H1 (cell line): ENCODE results near the gene SPPL2B. TPM values are rescaled to one million over a fixed set of nuclear protein-coding genes. Genes with fewer than 3 reads are reported as not detected.

Experiments
- CTCF ChIA-PET: fragments of 300-600 bp; sonication (Branson Sonifier 250); formaldehyde crosslinking; loops from one replicate; lab custom pipeline; 2021; ENCODE audit not compliant: partially characterized antibody; lab: Charles Lee
- POLR2A ChIA-PET: fragments of 300-600 bp; sonication (Branson Sonifier 250); formaldehyde crosslinking; loops from one replicate; lab custom pipeline; 2021; ENCODE audit warnings: inconsistent platforms; ENCODE audit not compliant: partially characterized antibody; lab: Charles Lee
- DNase-seq, 2 experiments: peaks; one replicate each; pipeline versions ENCODE4 v3.0.0 to v3.0.0-alpha.2; 2010 to 2022; ENCODE audit warnings: low spot score in 2 of 2, low read depth in 1 of 2, mixed read lengths in 1 of 2
- FAIRE-seq: peaks from 2 replicates; lab custom pipeline; 2011; peaks lifted over from hg19 to GRCh38; lab: Jason Lieb, UNC
- H2AFZ ChIP-seq: 2 replicates; pipeline ENCODE4 v1.8.1; 2012; ENCODE audit warnings: low read length, inconsistent platforms
- H2AK5ac ChIP-seq: 2 replicates; pipeline ENCODE4 v1.6.1; 2013; ENCODE audit warnings: low read depth, low read length
- H2BK120ac ChIP-seq: replicated peaks from 2 replicates; pipeline ENCODE3; 2013; ENCODE audit warnings: low read depth, low read length, inconsistent platforms
- H2BK12ac ChIP-seq: 2 replicates; pipeline ENCODE4 v1.6.1; 2013; ENCODE audit warnings: low read depth, low read length
- H2BK15ac ChIP-seq: 2 replicates; pipeline ENCODE4 v1.6.1; 2013; ENCODE audit warnings: low read length
- H2BK20ac ChIP-seq: 2 replicates; pipeline ENCODE4 v1.6.1; 2013; ENCODE audit warnings: low read length
- H2BK5ac ChIP-seq: 2 replicates; pipeline ENCODE4 v1.6.1; 2013; ENCODE audit warnings: low read depth, low read length
- H3K14ac ChIP-seq: 2 replicates; pipeline ENCODE4 v1.6.1; 2013; ENCODE audit warnings: inconsistent platforms; ENCODE audit not compliant: insufficient read length
- H3K18ac ChIP-seq: 2 replicates; pipeline ENCODE4 v1.6.1; 2013; ENCODE audit warnings: low read length; ENCODE audit errors: extremely low read depth
- H3K23ac ChIP-seq: 2 replicates; pipeline ENCODE4 v1.6.1; 2013; ENCODE audit warnings: inconsistent platforms; ENCODE audit not compliant: insufficient read length
- H3K23me2 ChIP-seq: 2 replicates; pipeline ENCODE4 v1.6.1; 2013; ENCODE audit warnings: low read depth, low read length
- H3K27ac ChIP-seq: 2 replicates; pipeline ENCODE4 v1.6.1; 2011; ENCODE audit warnings: low read depth, low read length, inconsistent platforms
- H3K27me3 ChIP-seq, 4 experiments: replicated peaks in 1 of 4; 1 replicate in 1 of 4; 2 replicates in 3 of 4; pipeline versions ENCODE4 v1.6.1 to v1.8.1; 2011 to 2013; ENCODE audit warnings: low read length in 3 of 4, mild to moderate bottlenecking in 3 of 4, inconsistent platforms in 2 of 4, mixed read lengths in 2 of 4, moderate library complexity in 1 of 4; ENCODE audit not compliant: control insufficient read depth in 3 of 4, insufficient read depth in 3 of 4; ENCODE audit errors: extremely low read depth in 1 of 4
- H3K36me3 ChIP-seq, 4 experiments: 2 replicates each; pipeline versions ENCODE4 v1.6.1 to v1.8.1; 2011 to 2013; ENCODE audit warnings: mild to moderate bottlenecking in 4 of 4, low read length in 3 of 4, moderate library complexity in 2 of 4, control low read depth in 1 of 4, inconsistent platforms in 1 of 4; ENCODE audit not compliant: insufficient read depth in 4 of 4, control insufficient read depth in 2 of 4
- H3K4ac ChIP-seq: replicated peaks from 2 replicates; pipeline ENCODE3; 2013; ENCODE audit warnings: low read length, low read depth, mixed read lengths, inconsistent platforms; ENCODE audit not compliant: insufficient read length
- H3K4me1 ChIP-seq, 4 experiments: replicated peaks in 1 of 4; 1 replicate in 1 of 4; 2 replicates in 3 of 4; pipeline versions ENCODE4 v1.6.1 to v1.8.1; 2011 to 2013; ENCODE audit warnings: low read length in 3 of 4, inconsistent platforms in 2 of 4, mixed read lengths in 1 of 4; ENCODE audit not compliant: insufficient read depth in 4 of 4, control insufficient read depth in 3 of 4
- H3K4me2 ChIP-seq, 2 experiments: 2 replicates each; pipeline versions ENCODE4 v1.6.1 to v1.8.1; 2011 to 2013; ENCODE audit warnings: low read depth in 2 of 2, low read length in 2 of 2, control low read depth in 1 of 2, inconsistent platforms in 1 of 2, mild to moderate bottlenecking in 1 of 2; ENCODE audit not compliant: insufficient read depth in 1 of 2
- H3K4me3 ChIP-seq, 4 experiments: fragments of 200-600, 300-600 bp in 1 of 4; sonication (generic), shearing (Covaris generic), sonication (Bioruptor Twin) in 1 of 4; 2 replicates each; pipeline versions ENCODE4 v1.5.1 to v1.8.1; 2011 to 2016; ENCODE audit warnings: low read length in 4 of 4, low read depth in 3 of 4, control low read depth in 2 of 4, inconsistent platforms in 2 of 4, mild to moderate bottlenecking in 2 of 4, mixed read lengths in 1 of 4, moderate library complexity in 1 of 4; ENCODE audit not compliant: insufficient read depth in 2 of 4; ENCODE audit errors: extremely low read depth in 1 of 4
- H3K56ac ChIP-seq: replicated peaks from 2 replicates; pipeline ENCODE3; 2013; ENCODE audit warnings: low read depth, mild to moderate bottlenecking, mixed read lengths, low read length, inconsistent platforms; ENCODE audit not compliant: insufficient read length
- H3K79me1 ChIP-seq: 2 replicates; pipeline ENCODE4 v1.6.1; 2013; ENCODE audit warnings: low read depth, low read length, control low read depth
- H3K79me2 ChIP-seq, 2 experiments: 2 replicates each; pipeline versions ENCODE4 v1.6.1 to v1.8.1; 2012 to 2013; ENCODE audit warnings: low read length in 2 of 2, mild to moderate bottlenecking in 2 of 2, inconsistent platforms in 1 of 2; ENCODE audit not compliant: insufficient read depth in 2 of 2, control insufficient read depth in 1 of 2
- H3K9ac ChIP-seq, 4 experiments: replicated peaks in 1 of 4; 1 replicate in 1 of 4; 2 replicates in 3 of 4; pipeline versions ENCODE4 v1.6.1 to v1.8.1; 2011 to 2013; ENCODE audit warnings: low read depth in 3 of 4, low read length in 3 of 4, control low read depth in 2 of 4, mild to moderate bottlenecking in 2 of 4, moderate library complexity in 2 of 4, inconsistent platforms in 1 of 4; ENCODE audit errors: extremely low read depth in 1 of 4
- H3K9me3 ChIP-seq, 2 experiments: 2 replicates each; pipeline versions ENCODE4 v1.6.1 to v1.8.1; 2012 to 2013; ENCODE audit warnings: mild to moderate bottlenecking in 2 of 2, moderate library complexity in 2 of 2, control low read depth in 1 of 2, inconsistent platforms in 1 of 2, low read depth in 1 of 2, low read length in 1 of 2, mixed read lengths in 1 of 2; ENCODE audit not compliant: insufficient read depth in 2 of 2
- H4K20me1 ChIP-seq, 2 experiments: replicated peaks in 1 of 2; 2 replicates each; pipeline versions ENCODE3 to v1.8.1; 2011 to 2013; ENCODE audit warnings: inconsistent platforms in 2 of 2, low read length in 2 of 2, mild to moderate bottlenecking in 1 of 2; ENCODE audit not compliant: insufficient read depth in 2 of 2, control insufficient read depth in 1 of 2
- H4K5ac ChIP-seq: 2 replicates; pipeline ENCODE4 v1.6.1; 2013; ENCODE audit warnings: low read length, low read depth, mixed read lengths, inconsistent platforms; ENCODE audit not compliant: insufficient read length
- H4K8ac ChIP-seq: 2 replicates; pipeline ENCODE4 v1.8.0; 2013; ENCODE audit warnings: mild to moderate bottlenecking, moderate library complexity, low read length, inconsistent platforms; ENCODE audit not compliant: insufficient read depth; ENCODE audit errors: extremely low read depth
- H4K91ac ChIP-seq: replicated peaks from 2 replicates; pipeline ENCODE3; 2013; ENCODE audit warnings: low read length, mixed read lengths, inconsistent platforms; ENCODE audit not compliant: insufficient read length
- KDM5A ChIP-seq: fragments of 200-600 bp; IDR thresholded peaks from 2 replicates; pipeline ENCODE4 v1.7.1; 2012; ENCODE audit warnings: mild to moderate bottlenecking, low read length, inconsistent platforms, mixed read lengths
- MAX ChIP-seq: IDR thresholded peaks from 2 replicates; pipeline ENCODE4 v1.6.1; 2012; ENCODE audit warnings: inconsistent platforms
- RAD21 ChIP-seq, 2 experiments: IDR thresholded peaks in 1 of 2; conservative IDR thresholded peaks in 1 of 2; 2 replicates each; pipeline ENCODE4 v1.6.1; 2011; ENCODE audit warnings: low read depth in 2 of 2, low read length in 2 of 2, improper control_type of control experiment in 1 of 2, inconsistent platforms in 1 of 2, mild to moderate bottlenecking in 1 of 2, moderate library complexity in 1 of 2
- SP2 ChIP-seq: IDR thresholded peaks from 2 replicates; pipeline ENCODE4 v1.6.1; 2012; ENCODE audit warnings: mild to moderate bottlenecking, low read length, inconsistent platforms
- TAF1 ChIP-seq: IDR thresholded peaks from 2 replicates; pipeline ENCODE4 v1.6.1; 2011; ENCODE audit warnings: mild to moderate bottlenecking, low read depth, low read length
- WGBS, 2 experiments: shearing (Covaris generic) in 1 of 2; methylation state at CpG; one replicate each; pipeline versions ENCODE4 v1.1.6 to v1.1.7; 2013 to 2015; ENCODE audit warnings: low lambda C conversion rate in 2 of 2, mixed read lengths in 2 of 2, inconsistent platforms in 1 of 2, low coverage in 1 of 2, missing lambda C conversion rate in 1 of 2; ENCODE audit not compliant: insufficient replicate concordance in 2 of 2, insufficient coverage in 1 of 2, insufficient read length in 1 of 2; ENCODE audit errors: extremely low coverage in 1 of 2, missing lambda C conversion rate in 1 of 2; 5-methylcytosine and 5-hydroxymethylcytosine counted together
- polyA plus RNA-seq, 7 experiments: library from polyadenylated mRNA; depleted of rRNA in 3 of 7; stranded (reverse) in 5 of 7; unstranded in 2 of 7; fragments of >200 nt in 5 of 7; fragments of 200-250 nt in 2 of 7; gene quantifications; 1 replicate in 5 of 7; 2 replicates in 1 of 7; 4 replicates in 1 of 7; pipeline versions ENCODE4 v1.2.1 to v1.2.3, GENCODE V29; 2011 to 2013; ENCODE audit warnings: missing spikeins in 2 of 7, mixed read lengths in 2 of 7
- total RNA-seq: library from RNA; stranded (reverse); fragmentation: NEBNext Ultra II Directional; extraction: Animal tissue kit (Norgen Biotek cat#: 25700); gene quantifications from 2 replicates; pipeline ENCODE4 v1.2.1, GENCODE V29; 2021
- TF ChIP-seq, protein P1 (sequence below): IDR thresholded peaks from 2 replicates; pipeline ENCODE4 v1.6.1; 2012; ENCODE audit warnings: inconsistent platforms
- TF ChIP-seq, protein P2 (sequence below), 3 experiments: IDR thresholded peaks; 1 replicate in 2 of 3; 2 replicates in 1 of 3; pipeline versions ENCODE4 v1.5.1 to v1.6.1; 2011; ENCODE audit warnings: low read length in 3 of 3, mild to moderate bottlenecking in 3 of 3, inconsistent platforms in 2 of 3, low read depth in 1 of 3, moderate library complexity in 1 of 3; ENCODE audit not compliant: insufficient read depth in 1 of 3; ENCODE audit errors: control extremely low read depth in 1 of 3

The SPPL2B gene
- total and polyA plus RNA-seq, 2 of the 8 experiments (the other 6 are each of a cell fraction or from before 2014, with no cell fraction given), result 34.8 to 55.7 TPM

GRCh38 chr19:2290441-2291184 lies 37.9 kb upstream of the SPPL2B start:
- Histone ChIP-seq H3K18ac (peak overlapping the region; percentile 48; the same call in 1 of the 2 replicates), H3K4me1 (peaks cover 0 to 24% (median 9%) of the 10 kb centered on the region in 4 experiments; a peak in 5 of 7 replicates), H2AFZ (no peak overlapping the region), H2BK5ac (no peak overlapping the region), H3K14ac (no peak overlapping the region), H3K23me2 (peaks cover 10% of the 10 kb centered on the region; the same call in 1 of the 2 replicates), H3K4ac (no peak overlapping the region), H2BK120ac (no peak overlapping the region), H4K20me1 (peaks cover 0 to 11% of the 10 kb centered on the region in 2 experiments), H3K4me2 (peak overlapping the region; percentile 58 to 97), H3K79me2 (no peaks in the 10 kb centered on the region), H3K27ac (no peak overlapping the region), H2BK15ac (peak overlapping the region; percentile 99; the same call in 1 of the 2 replicates), H3K23ac (no peak overlapping the region), H3K9ac (no peak overlapping the region), H3K4me3 (peak overlapping the region in 3 of 4 experiments; percentile 21 to 56 (median 36); a peak in 6 of 8 replicates), H3K56ac (no peak overlapping the region), H2AK5ac (no peak overlapping the region), H3K9me3 (no peaks in the 10 kb centered on the region), H3K36me3 (peaks cover 0 to 6% (median 0%) of the 10 kb centered on the region in 4 experiments; a peak in 1 of 8 replicates), H3K27me3 (peaks cover 40 to 67% (median 59%) of the 10 kb centered on the region in 4 experiments), H2BK12ac (peak overlapping the region; percentile 92; the same call in 1 of the 2 replicates), H3K79me1 (no peaks in the 10 kb centered on the region), H4K5ac (no peak overlapping the region), H4K8ac (peak overlapping the region; percentile 75; the same call in 1 of the 2 replicates), H4K91ac (no peak overlapping the region), H2BK20ac (no peak overlapping the region)
- DNase-seq, result peak in 1 of 2 experiments; percentile 79
- no peak for FAIRE-seq
- 5% methylated on average over 76 of the region's 82 CpGs; no CpG with 5 or more reads in 1 of the 2 experiments for WGBS, 2 experiments
- ChIA-PET POLR2A (interaction anchor here (0.5 to 2.1 kb wide), 14 partner anchors 7 to 212 kb away, joined by 3 to 17 read pairs (median 3); partner anchors contain the start of gene AMH), CTCF (interaction anchor here (0.6 to 2.3 kb wide), 9 partner anchors 13 to 443 kb away, joined by 3 to 20 read pairs (median 4); no protein-coding TSS in a partner anchor)
- TF ChIP-seq, protein P1, sequence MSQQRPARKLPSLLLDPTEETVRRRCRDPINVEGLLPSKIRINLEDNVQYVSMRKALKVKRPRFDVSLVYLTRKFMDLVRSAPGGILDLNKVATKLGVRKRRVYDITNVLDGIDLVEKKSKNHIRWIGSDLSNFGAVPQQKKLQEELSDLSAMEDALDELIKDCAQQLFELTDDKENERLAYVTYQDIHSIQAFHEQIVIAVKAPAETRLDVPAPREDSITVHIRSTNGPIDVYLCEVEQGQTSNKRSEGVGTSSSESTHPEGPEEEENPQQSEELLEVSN, result peak; percentile 54
- TF ChIP-seq TAF1, result no peak
- TF ChIP-seq, protein P2, sequence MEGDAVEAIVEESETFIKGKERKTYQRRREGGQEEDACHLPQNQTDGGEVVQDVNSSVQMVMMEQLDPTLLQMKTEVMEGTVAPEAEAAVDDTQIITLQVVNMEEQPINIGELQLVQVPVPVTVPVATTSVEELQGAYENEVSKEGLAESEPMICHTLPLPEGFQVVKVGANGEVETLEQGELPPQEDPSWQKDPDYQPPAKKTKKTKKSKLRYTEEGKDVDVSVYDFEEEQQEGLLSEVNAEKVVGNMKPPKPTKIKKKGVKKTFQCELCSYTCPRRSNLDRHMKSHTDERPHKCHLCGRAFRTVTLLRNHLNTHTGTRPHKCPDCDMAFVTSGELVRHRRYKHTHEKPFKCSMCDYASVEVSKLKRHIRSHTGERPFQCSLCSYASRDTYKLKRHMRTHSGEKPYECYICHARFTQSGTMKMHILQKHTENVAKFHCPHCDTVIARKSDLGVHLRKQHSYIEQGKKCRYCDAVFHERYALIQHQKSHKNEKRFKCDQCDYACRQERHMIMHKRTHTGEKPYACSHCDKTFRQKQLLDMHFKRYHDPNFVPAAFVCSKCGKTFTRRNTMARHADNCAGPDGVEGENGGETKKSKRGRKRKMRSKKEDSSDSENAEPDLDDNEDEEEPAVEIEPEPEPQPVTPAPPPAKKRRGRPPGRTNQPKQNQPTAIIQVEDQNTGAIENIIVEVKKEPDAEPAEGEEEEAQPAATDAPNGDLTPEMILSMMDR (IDR thresholded peaks at IDR 0.05; ENCODE audit: control extremely low read depth in 1 of 3, insufficient read depth in 1 of 3, low read depth in 1 of 3, low read length in 3 of 3), result no peak
- TF ChIP-seq KDM5A, result no peak
- no peak for TF ChIP-seq RAD21 (IDR thresholded peaks at IDR 0.05 in 1 of 2, conservative IDR thresholded peaks at IDR 0.05 in 1 of 2; ENCODE audit: low read depth in 2 of 2, low read length in 2 of 2)
- no peak for TF ChIP-seq SP2
- TF ChIP-seq MAX, result 0 out of 2 replicates have a peak, but pooled peaks have one; percentile 42
